Measurements from ENCODE around the gene CRLF3. TPM values are rescaled to one million over a fixed set of nuclear protein-coding genes. Genes with fewer than 3 reads are reported as not detected.
A peak's percentile ranks its signal among the peaks of the same experiment; 100 is the strongest.

Gene CRLF3
- polyA plus RNA-seq, 3 donors = 41.0 to 92.8 (median 88.5) TPM

- H3K9me3 Mint-ChIP-seq = no peaks in the 10 kb centered on the region
- peak in 2 of 3 donors; percentile 33 to 52 for DNase-seq
- H3K4me1 Mint-ChIP-seq = peaks cover 58% of the 10 kb centered on the region
- H3K27me3 Mint-ChIP-seq (ENCODE audit: low read depth in 3 of 3) = peaks cover 0 to 1% (median 0%) of the 10 kb centered on the region in 3 donors
- peaks cover 19% of the 10 kb centered on the region for H4K20me1 ChIP-seq (ENCODE audit: insufficient read depth, low read length)
- H3K9me3 ChIP-seq (replicated peaks in 1 of 2; ENCODE audit: control insufficient read depth in 1 of 2, insufficient read depth in 1 of 2, low read length in 2 of 2) = no peaks in the 10 kb centered on the region
- peak overlapping the region; percentile 82 for H3K4me2 ChIP-seq (replicated peaks; ENCODE audit: extremely low read depth, low read length, poor library complexity, severe bottlenecking)
- H3K27ac ChIP-seq (ENCODE audit: low read depth in 1 of 2, low read length in 2 of 2) = peak overlapping the region in 1 of 2 donors; percentile 87
- peaks cover 80% of the 10 kb centered on the region for H3K79me2 ChIP-seq (ENCODE audit: insufficient read depth, low read length)
- peak overlapping the region; percentile 82 for H3K9ac ChIP-seq (ENCODE audit: insufficient read depth, low read length, poor library complexity, severe bottlenecking)
- peak overlapping the region in 6 of 7 donors; percentile 71 to 94 (median 89) for H3K27ac Mint-ChIP-seq
- TF ChIP-seq CTCF (IDR thresholded peaks at IDR 0.05) = no peak
- intact Hi-C loops (cut with micrococcal nuclease) = loop anchor here in 1 of 2 donors (5.0 to 10.0 kb wide), 2 partner anchors 150 to 483 kb away; partner anchors contain the start of gene RNF135
- 0% methylated on average over 2 of the region's 9 CpGs for WGBS (ENCODE audit: insufficient coverage)
- peak overlapping the region; percentile 85 to 96 (median 94) for H3K4me3 ChIP-seq (replicated peaks in 1 of 3; ENCODE audit: low read depth in 2 of 3, low read length in 3 of 3)
- peaks cover 0 to 1% of the 10 kb centered on the region in 2 donors for H3K36me3 ChIP-seq (replicated peaks in 1 of 2; ENCODE audit: control insufficient read depth in 1 of 2, insufficient read depth in 2 of 2, low read length in 2 of 2)
- H3K4me3 Mint-ChIP-seq = peak overlapping the region; percentile 98
- H2AFZ ChIP-seq (ENCODE audit: insufficient read depth, low read depth, low read length, poor library complexity, severe bottlenecking) = no peak overlapping the region
- H3K4me1 ChIP-seq (ENCODE audit: control insufficient read depth in 1 of 2, insufficient read depth in 2 of 2, low read length in 2 of 2) = peaks cover 60 to 69% of the 10 kb centered on the region in 2 donors
- peaks cover 3 to 19% of the 10 kb centered on the region in 2 donors for H3K36me3 Mint-ChIP-seq
- no peaks in the 10 kb centered on the region for H3K27me3 ChIP-seq (ENCODE audit: control insufficient read depth in 2 of 2, insufficient read depth in 2 of 2, low read length in 2 of 2)
These were observed 2.4 kb downstream of the CRLF3 start for GRCh38 chr17:30821871-30822723.

GRCh38 chr17:30819971-30820705 is 4.4 kb downstream of the CRLF3 start:
- DNase-seq = peak in 1 of 3 donors; percentile 39
- Mint-ChIP-seq H3K27ac (peak overlapping the region; percentile 89 to 96 (median 94)), H3K9me3 (no peaks in the 10 kb centered on the region), H3K36me3 (peaks cover 4 to 27% of the 10 kb centered on the region in 2 donors), H3K4me3 (peak overlapping the region; percentile 68 to 87), H3K27me3 (ENCODE audit: low read depth in 3 of 3) (no peaks in the 10 kb centered on the region), H3K4me1 (peaks cover 70% of the 10 kb centered on the region)
- Histone ChIP-seq H2AFZ (ENCODE audit: insufficient read depth, low read depth, low read length, poor library complexity, severe bottlenecking) (no peak overlapping the region), H3K4me2 (replicated peaks; ENCODE audit: extremely low read depth, low read length, poor library complexity, severe bottlenecking) (peak overlapping the region; percentile 82), H3K4me1 (ENCODE audit: control insufficient read depth in 1 of 2, insufficient read depth in 2 of 2, low read length in 2 of 2) (peaks cover 72 to 81% of the 10 kb centered on the region in 2 donors), H3K9me3 (replicated peaks in 1 of 2; ENCODE audit: control insufficient read depth in 1 of 2, insufficient read depth in 1 of 2, low read length in 2 of 2) (no peaks in the 10 kb centered on the region), H3K36me3 (replicated peaks in 1 of 2; ENCODE audit: control insufficient read depth in 1 of 2, insufficient read depth in 2 of 2, low read length in 2 of 2) (peaks cover 5 to 8% of the 10 kb centered on the region in 2 donors), H3K4me3 (replicated peaks in 1 of 3; ENCODE audit: low read depth in 2 of 3, low read length in 3 of 3) (peak overlapping the region; percentile 7 to 96 (median 31)), H4K20me1 (ENCODE audit: insufficient read depth, low read length) (peaks cover 19% of the 10 kb centered on the region), H3K9ac (ENCODE audit: insufficient read depth, low read length, poor library complexity, severe bottlenecking) (peak overlapping the region; percentile 45), H3K27ac (ENCODE audit: low read depth in 1 of 2, low read length in 2 of 2) (peak overlapping the region; percentile 74 to 87), H3K27me3 (ENCODE audit: control insufficient read depth in 2 of 2, insufficient read depth in 2 of 2, low read length in 2 of 2) (no peaks in the 10 kb centered on the region), H3K79me2 (ENCODE audit: insufficient read depth, low read length) (peaks cover 99% of the 10 kb centered on the region)
- WGBS (ENCODE audit: insufficient coverage) = 32% methylated on average over 4 of the region's 8 CpGs
- intact Hi-C loops (cut with micrococcal nuclease) = loop anchor here in 1 of 2 donors (5.0 to 10.0 kb wide), 2 partner anchors 152 to 485 kb away; partner anchors contain the start of gene RNF135
- TF ChIP-seq CTCF (IDR thresholded peaks at IDR 0.05) = no peak

All from CD14-positive monocyte (primary cell).